Skeletal muscle satellite cell (primary cell): ENCODE data around the gene PDGFRB.

Experiments used
- H3K27me3 ChIP-seq: 2 replicates; pipeline ENCODE4 v1.7.0; 2013; ENCODE audit warnings: low read length; ENCODE audit not compliant: control insufficient read depth, insufficient read depth
- H3K36me3 ChIP-seq: 2 replicates; pipeline ENCODE4 v1.7.0; 2013; ENCODE audit warnings: mild to moderate bottlenecking, control low read depth, low read length; ENCODE audit not compliant: insufficient read depth
- H3K4me1 ChIP-seq: 2 replicates; pipeline ENCODE4 v1.7.0; 2013; ENCODE audit warnings: low read length; ENCODE audit not compliant: control insufficient read depth, insufficient read depth
- H3K4me2 ChIP-seq: 2 replicates; pipeline ENCODE4 v1.7.0; 2013; ENCODE audit warnings: mild to moderate bottlenecking, low read length
- H3K4me3 ChIP-seq: 2 replicates; pipeline ENCODE4 v1.7.0; 2013; ENCODE audit warnings: low read length
- H3K9ac ChIP-seq: 2 replicates; pipeline ENCODE4 v1.7.0; 2013; ENCODE audit warnings: mild to moderate bottlenecking, low read depth, low read length, moderate library complexity
- H3K9me3 ChIP-seq: replicated peaks from 2 replicates; pipeline ENCODE4 v1.7.0; 2013; ENCODE audit warnings: mild to moderate bottlenecking, control low read depth, low read length

Gene PDGFRB

DNA sequence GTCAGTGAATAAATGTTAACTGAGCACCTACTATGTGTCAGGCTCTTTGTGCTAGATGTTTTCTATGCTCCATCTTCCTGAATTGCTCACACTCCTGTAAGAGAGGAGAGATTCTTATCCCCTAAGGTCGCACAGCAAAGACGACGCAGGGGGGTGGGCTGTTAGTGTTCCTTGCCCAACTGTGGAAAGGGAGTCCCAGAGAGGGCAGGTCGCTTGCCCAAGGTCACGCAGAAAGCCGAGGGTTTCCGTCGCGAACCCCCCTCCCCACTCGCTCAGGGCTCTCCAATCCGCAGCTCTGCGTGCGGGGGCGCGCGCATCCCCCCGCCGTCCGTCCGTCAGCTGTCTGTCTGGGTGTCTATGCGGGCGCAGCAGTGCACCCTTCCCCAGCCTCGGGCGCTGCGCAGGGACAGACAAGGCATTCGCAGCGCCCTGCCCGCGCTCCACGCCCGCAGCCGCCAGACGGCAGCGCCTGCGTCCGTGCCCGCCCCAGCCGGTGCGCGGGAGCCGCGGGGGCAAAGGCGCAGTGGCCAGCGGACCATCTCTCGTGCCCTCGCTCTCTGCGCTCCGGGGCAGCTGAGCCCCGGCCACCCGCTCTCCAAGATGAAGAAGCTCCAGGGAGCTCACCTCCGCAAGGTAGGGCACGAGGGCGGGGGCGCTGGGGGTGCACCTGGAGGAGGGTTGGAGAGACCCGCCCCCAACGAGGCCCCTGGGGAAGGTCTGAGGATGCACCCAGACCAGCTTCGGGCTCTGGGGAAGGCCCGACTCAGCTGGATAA, 34.3 kb upstream of the PDGFRB start, which contains the start of gene SLC6A7:
SLC6A7 (plus strand) TSS at position 335 of the 775 bp plus-strand sequence; CDS start at position 601, 266 bp downstream.
- Histone ChIP-seq H3K4me3 (no peak within 1 kb of the TSS), H3K4me1 (no peaks in the 10 kb centered on the region), H3K9ac (no peak within 1 kb of the TSS), H3K4me2 (no peak within 1 kb of the TSS), H3K27me3 (peaks cover 84% of the 10 kb centered on the region), H3K36me3 (no peaks in the 10 kb centered on the region), H3K9me3 (no peaks in the 10 kb centered on the region)

DNA sequence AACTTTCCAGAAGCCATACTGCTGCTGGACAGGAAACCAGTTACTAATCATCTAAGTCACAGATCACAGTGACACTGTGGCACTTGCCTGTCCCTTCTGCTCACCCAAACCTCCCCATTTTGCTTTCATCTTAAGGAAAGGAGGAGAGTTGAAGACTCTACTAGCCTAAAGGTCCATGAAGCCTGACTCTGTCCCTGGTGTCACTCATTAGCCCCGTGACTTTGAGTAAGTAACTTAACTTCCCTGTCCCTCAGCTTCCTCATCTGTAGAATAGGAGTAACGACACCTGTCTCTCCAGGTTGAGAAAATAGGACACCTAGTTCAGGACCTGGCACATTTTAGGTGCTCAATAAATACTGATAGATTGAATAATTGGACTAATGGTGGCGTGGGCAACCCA, 33.7 kb upstream of the PDGFRB start:
- no peak overlapping the region for H3K9ac ChIP-seq
- no peak overlapping the region for H3K4me3 ChIP-seq
- no peaks in the 10 kb centered on the region for H3K9me3 ChIP-seq
- no peaks in the 10 kb centered on the region for H3K36me3 ChIP-seq
- H3K4me2 ChIP-seq = no peak overlapping the region
- H3K4me1 ChIP-seq = no peaks in the 10 kb centered on the region
- peaks cover 84% of the 10 kb centered on the region for H3K27me3 ChIP-seq

DNA sequence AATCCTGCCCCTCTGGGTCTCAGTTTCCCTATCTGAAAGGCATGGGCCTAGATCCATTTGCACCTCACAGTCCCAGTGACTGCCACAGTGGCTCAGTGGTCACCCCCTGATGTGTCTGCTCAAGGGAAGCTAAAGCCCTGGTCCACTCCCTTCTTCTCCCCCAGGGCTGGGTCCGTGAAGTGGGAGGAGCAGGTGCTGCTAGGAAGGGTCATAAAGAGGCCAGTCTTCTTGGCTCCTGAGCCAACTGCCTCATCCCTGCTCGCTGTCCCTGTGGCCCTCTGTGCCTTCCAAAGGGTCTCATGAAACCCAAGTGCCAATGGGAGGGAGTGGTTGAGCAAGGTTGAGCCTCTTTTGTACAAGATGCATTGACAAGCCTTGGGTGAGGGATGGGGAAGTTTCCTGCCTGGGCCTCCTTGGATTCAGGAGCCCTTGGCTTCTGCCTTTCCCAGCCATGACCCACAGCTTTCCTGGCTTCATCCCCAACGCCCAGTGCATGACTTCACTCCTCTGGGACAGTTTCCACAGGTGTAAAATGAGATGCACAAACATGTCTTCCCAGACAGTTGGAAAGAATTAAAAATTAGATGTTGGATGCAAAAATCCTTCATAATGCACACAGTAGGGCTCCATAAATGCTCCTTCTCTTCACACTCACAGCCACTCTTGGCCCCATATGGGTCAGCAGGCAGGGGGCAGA, 32.6 kb upstream of the PDGFRB start:
- Histone ChIP-seq H3K4me1 (no peaks in the 10 kb centered on the region), H3K36me3 (no peaks in the 10 kb centered on the region), H3K4me3 (no peak overlapping the region), H3K9me3 (no peaks in the 10 kb centered on the region), H3K27me3 (peaks cover 82% of the 10 kb centered on the region), H3K9ac (no peak overlapping the region), H3K4me2 (no peak overlapping the region)

DNA sequence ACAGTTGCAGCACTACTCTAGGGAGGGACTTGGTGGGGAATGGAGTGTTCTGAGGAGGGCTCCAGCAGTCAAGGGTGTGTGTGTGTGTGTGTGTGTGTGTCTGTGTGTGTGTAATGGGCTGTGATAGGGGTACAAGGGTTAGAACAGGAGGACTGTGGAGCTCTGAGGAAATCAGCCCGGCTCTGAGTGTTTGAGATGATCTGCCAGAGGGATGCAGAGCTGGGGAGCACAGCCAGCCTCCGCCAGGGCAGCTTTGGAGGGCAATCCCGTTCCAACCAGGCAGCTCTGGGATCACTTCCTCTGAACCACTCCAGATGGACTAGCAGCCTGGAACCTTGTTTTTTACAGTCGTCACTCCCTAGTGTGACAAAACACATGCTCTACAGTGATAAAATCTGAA, 31.3 kb upstream of the PDGFRB start:
- Histone ChIP-seq H3K27me3 (peaks cover 77% of the 10 kb centered on the region), H3K36me3 (no peaks in the 10 kb centered on the region), H3K4me3 (no peak overlapping the region), H3K9me3 (no peaks in the 10 kb centered on the region), H3K4me1 (no peaks in the 10 kb centered on the region), H3K9ac (no peak overlapping the region), H3K4me2 (no peak overlapping the region)

DNA sequence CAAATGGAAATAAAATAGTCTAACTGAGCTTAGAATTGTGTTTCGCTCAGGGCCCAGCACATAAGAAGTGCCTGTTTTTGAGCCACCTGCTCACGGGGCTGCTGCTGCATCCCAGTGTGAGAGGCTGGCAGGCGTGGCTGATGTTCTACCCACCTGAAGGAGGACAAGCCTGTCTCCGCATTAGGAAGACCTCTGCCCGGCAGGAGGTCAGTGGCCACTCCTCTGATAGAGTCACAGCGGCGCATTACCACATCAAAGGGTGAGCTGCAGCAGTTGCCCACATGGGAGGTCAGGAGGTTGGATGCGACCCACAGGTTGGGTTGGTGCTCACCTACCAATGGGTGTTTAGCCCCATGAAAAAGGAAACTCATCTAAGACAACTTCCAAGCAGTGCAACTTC, 30.5 kb upstream of the PDGFRB start:
- Histone ChIP-seq H3K4me2 (no peak overlapping the region), H3K4me3 (no peak overlapping the region), H3K27me3 (peaks cover 72% of the 10 kb centered on the region), H3K9ac (no peak overlapping the region), H3K9me3 (no peaks in the 10 kb centered on the region), H3K36me3 (no peaks in the 10 kb centered on the region), H3K4me1 (no peaks in the 10 kb centered on the region)

DNA sequence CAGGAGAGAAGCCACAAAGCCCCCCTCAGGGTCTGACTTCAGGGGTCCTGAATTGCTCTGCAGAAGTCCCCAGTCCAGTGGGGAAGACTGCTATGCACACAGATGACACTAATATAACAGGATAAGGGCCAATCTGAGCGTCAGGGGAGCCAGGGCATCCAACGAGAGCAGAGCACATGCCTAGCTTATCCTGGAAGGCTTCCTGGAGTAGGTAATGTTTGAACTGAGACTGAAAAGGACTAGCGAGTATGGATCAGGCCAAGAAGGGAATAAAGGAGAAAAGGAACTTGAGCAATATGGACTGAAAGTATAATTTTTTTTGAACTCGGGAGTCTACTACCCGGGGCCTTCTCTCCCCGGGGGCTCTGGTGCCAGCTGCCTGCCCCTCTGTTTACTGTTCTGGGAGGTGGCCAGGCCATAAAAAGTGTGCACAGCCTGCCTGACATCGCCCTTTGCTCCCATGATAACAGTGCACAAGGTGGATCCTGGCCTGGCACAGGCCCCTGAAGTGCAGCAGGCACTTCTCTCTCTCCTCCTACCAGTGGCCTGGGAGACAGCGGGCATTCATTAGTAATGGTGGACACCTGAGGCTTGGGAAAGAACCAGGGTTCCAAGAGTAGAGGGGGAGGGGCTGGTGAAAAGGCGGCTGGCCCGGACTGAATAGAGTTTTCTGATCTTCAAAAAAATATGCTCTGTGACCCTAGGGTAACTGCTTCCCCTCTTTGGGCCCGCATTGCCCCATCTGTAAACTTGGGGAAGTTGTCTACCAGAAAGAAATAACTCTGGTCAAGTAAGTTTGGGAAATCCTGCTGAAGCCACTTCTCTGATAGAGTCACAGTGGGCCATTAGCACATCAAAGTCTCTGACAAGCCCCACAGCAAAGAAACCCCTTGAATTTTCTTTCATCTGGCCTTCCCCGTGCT, 29.6 kb upstream of the PDGFRB start:
- no peak overlapping the region for H3K4me2 ChIP-seq
- H3K27me3 ChIP-seq = peaks cover 63% of the 10 kb centered on the region
- no peaks in the 10 kb centered on the region for H3K36me3 ChIP-seq
- no peaks in the 10 kb centered on the region for H3K9me3 ChIP-seq
- peaks cover 9% of the 10 kb centered on the region for H3K4me1 ChIP-seq
- H3K9ac ChIP-seq = no peak overlapping the region
- H3K4me3 ChIP-seq = no peak overlapping the region

DNA sequence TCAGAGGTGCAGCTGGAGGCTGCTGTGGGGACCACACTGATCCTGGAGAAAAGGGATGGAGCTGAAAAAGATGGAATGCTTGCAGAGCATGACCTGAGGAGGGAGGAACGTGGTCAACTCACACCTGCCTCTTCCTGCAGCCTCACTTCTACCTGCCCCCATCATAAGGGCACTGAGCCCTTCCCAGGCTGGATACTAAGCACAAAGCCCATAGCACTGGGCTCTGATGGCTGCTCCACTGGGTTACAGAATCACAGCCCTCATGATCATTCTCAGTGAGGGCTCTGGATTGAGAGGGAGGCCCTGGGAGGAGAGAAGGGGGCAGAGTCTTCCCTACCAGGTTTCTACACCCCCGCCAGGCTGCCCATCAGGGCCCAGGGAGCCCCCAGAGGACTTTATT, 28.4 kb upstream of the PDGFRB start:
- Histone ChIP-seq H3K4me3 (no peak overlapping the region), H3K4me1 (peaks cover 11% of the 10 kb centered on the region), H3K36me3 (no peaks in the 10 kb centered on the region), H3K4me2 (no peak overlapping the region), H3K9me3 (no peaks in the 10 kb centered on the region), H3K9ac (no peak overlapping the region), H3K27me3 (peaks cover 51% of the 10 kb centered on the region)

DNA sequence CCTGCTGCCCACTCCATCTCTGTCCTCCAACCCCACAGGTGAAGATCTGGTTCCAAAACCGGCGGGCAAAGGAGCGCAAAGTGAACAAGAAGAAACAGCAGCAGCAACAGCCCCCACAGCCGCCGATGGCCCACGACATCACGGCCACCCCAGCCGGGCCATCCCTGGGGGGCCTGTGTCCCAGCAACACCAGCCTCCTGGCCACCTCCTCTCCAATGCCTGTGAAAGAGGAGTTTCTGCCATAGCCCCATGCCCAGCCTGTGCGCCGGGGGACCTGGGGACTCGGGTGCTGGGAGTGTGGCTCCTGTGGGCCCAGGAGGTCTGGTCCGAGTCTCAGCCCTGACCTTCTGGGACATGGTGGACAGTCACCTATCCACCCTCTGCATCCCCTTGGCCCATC, 27.8 kb upstream of the PDGFRB start:
- peaks cover 11% of the 10 kb centered on the region for H3K4me1 ChIP-seq
- no peak overlapping the region for H3K9ac ChIP-seq
- H3K4me2 ChIP-seq = no peak overlapping the region
- no peak overlapping the region for H3K4me3 ChIP-seq
- no peaks in the 10 kb centered on the region for H3K9me3 ChIP-seq
- no peaks in the 10 kb centered on the region for H3K36me3 ChIP-seq
- H3K27me3 ChIP-seq = peaks cover 45% of the 10 kb centered on the region

DNA sequence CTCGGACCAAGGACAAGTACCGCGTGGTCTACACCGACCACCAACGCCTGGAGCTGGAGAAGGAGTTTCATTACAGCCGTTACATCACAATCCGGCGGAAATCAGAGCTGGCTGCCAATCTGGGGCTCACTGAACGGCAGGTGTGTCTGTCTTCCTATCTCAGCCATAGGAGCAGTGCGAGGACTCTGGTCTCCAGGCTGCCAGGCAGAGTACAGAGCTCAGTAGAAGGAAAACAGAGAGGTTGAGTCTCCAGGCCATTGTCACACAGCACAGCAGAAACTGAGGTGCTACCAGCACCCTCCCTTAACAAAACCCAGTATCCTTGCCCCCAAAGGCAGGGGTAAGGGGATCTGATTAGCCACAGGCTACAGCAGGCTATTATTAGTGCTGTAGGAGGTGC, 27.1 kb upstream of the PDGFRB start:
- peaks cover 11% of the 10 kb centered on the region for H3K4me1 ChIP-seq
- H3K9ac ChIP-seq = no peak overlapping the region
- no peak overlapping the region for H3K4me3 ChIP-seq
- H3K27me3 ChIP-seq = peaks cover 38% of the 10 kb centered on the region
- no peak overlapping the region for H3K4me2 ChIP-seq
- no peaks in the 10 kb centered on the region for H3K36me3 ChIP-seq
- H3K9me3 ChIP-seq = no peaks in the 10 kb centered on the region

DNA sequence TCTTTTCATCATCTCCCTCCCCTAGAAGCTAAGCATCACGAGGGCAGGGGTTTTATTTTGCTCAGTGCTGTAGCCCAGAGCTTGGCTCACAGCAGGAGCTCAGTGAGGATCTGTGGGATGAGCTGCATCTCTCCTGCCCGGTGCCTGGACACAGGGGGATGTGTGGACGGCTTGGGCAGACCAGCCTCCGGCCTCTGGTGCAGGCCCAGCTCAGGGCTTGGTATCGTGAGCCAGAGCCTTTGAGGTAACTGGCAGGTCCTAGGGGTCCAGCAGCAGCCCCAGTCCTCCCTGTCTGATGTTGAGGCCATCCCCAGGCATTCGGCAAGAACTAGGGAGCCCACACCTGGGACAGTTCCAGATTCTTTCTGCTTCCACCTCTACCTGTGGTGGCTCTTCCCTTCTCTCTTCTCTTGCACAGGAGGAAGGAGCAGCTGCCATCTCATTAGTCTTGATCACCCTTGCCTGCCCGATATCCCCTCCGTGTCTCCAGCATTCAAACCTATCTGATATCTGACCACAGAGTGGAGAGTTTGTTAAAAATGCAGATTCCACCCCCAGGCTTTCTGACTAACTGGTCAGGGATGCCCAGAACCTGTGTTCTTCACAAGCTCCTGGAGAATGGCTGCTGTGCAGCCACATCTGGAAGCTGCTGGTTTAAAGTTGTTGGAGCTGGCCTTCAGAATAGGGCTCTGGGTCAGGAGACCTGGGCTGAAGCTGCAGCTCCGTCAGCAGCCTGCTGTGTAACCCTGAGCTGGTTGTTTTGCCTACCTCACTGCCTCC, 26.3 kb upstream of the PDGFRB start:
- Histone ChIP-seq H3K36me3 (no peaks in the 10 kb centered on the region), H3K9me3 (no peaks in the 10 kb centered on the region), H3K4me3 (no peak overlapping the region), H3K4me2 (no peak overlapping the region), H3K4me1 (peaks cover 11% of the 10 kb centered on the region), H3K27me3 (peaks cover 31% of the 10 kb centered on the region), H3K9ac (no peak overlapping the region)

DNA sequence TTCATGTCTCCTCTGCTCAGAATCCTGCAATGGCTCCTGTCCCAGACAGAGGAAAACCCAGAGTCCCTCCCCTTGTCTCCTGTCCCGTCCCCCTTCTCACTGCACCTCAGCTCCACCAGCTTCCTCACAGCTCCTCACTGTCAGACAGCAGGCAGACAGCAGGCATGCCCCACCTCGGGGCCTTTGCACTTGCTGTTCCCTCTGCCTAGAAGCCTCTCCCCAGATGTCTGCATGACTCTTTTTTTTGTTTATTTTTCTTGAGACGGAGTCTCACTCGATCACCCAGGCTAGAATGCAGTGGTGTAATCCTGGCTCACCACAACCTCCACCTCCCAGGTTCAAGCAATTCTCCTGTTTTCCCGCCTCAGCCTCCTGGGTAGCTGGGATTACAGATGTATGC, 25.4 kb upstream of the PDGFRB start:
- Histone ChIP-seq H3K4me1 (peaks cover 11% of the 10 kb centered on the region), H3K27me3 (peaks cover 22% of the 10 kb centered on the region), H3K9me3 (no peaks in the 10 kb centered on the region), H3K9ac (no peak overlapping the region), H3K4me3 (no peak overlapping the region), H3K4me2 (no peak overlapping the region), H3K36me3 (no peaks in the 10 kb centered on the region)
